PC-3 (cell line): ENCODE measurements around the gene RFTN2.

Source experiments
- CTCF ChIP-seq: fragments of 300-600 bp; sonication (generic); conservative IDR thresholded peaks from 2 replicates; pipeline ENCODE4 v1.5.1; 2017; ENCODE audit warnings: antibody characterized with exemption, low read depth, mild to moderate bottlenecking, low read length
- EZH2 ChIP-seq: fragments of 300-600 bp; sonication (generic); IDR thresholded peaks from one replicate; pipeline ENCODE4 v1.6.1; 2017; ENCODE audit warnings: antibody characterized with exemption, mild to moderate bottlenecking, low read length; ENCODE audit not compliant: unreplicated experiment
- EZH2phosphoT487 ChIP-seq: fragments of 300-600 bp; sonication (generic); IDR thresholded peaks from 2 replicates; pipeline ENCODE4 v1.6.1; 2018; ENCODE audit warnings: mild to moderate bottlenecking, antibody characterized with exemption, low read length, borderline replicate concordance

DNA sequence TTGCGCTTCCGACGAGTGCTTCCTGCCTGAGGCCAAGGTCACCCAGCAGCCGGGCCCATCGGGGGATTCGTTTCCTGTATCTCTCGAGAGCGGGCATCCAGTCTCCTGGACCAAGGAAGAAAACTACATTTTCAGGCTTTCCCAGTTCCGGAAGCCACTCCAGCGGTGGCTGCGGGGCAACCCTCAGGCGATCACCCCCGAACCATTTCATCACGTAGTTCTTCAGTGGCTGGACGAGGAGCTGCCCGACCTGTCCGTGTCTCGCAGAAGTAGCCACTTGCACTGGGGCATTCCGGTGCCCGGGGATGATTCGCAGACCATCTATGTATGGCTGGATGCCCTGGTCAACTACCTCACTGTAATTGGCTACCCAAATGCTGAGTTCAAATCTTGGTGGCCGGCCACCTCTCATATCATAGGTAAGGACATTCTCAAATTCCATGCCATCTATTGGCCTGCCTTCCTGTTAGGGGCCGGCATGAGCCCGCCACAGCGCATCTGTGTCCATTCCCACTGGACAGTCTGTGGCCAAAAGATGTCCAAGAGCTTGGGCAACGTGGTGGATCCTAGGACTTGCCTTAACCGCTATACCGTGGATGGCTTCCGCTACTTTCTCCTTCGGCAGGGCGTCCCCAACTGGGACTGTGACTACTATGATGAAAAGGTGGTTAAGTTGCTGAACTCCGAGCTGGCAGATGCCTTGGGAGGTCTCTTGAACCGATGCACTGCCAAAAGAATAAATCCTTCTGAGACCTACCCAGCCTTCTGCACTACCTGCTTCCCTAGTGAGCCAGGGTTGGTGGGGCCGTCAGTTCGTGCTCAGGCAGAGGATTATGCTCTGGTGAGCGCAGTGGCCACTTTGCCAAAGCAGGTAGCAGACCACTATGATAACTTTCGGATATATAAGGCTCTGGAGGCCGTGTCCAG is 30.8 kb upstream of the RFTN2 start:
- TF ChIP-seq CTCF (no peak), EZH2 (no peak), EZH2phosphoT487 (no peak)
